HG02678 (cell line): ENCODE results near the gene HLA-DQB2.
"Not testable (repeated sequence)": the region's sequence is repeated elsewhere in the genome, so short reads cannot be mapped to it uniquely, and the experiment has no call there.

Experiments used
- ATAC-seq: cut with Tn5 transposase; IDR thresholded peaks from one replicate; pipeline ENCODE4 v1.9.1; 2021; ENCODE audit warnings: mild to moderate bottlenecking, moderate library complexity; ENCODE audit not compliant: unreplicated experiment

HLA-DQB2 gene

GRCh38 chr6:32763421-32763820 is at the start of gene HLA-DQB2:
Gene HLA-DQB2, minus strand, starts transcription at chr6:32763532. Its CDS starts 62 bp downstream, at chr6:32763470.
- no peak for ATAC-seq

DNA sequence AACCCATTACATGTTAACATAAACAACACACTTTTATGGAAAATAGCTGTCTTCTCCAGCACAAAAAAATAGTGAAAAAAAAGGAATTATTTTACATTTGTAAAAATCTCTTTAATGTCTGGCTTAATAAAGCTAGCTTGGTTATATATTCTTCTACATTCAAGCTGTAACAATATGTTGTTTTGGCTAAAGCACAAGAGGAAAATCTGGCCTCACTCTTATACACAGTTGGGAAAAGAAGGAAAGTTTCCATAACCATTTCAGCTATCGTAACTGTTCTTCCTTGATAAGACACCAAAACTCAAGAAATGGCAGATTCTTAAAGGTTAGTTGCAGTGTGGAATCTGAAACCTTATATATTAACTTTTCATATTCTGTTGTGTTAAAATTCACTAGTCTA is 45.8 kb upstream of the HLA-DQB2 start:
- no peak for ATAC-seq

GRCh38 chr6:32807020-32807580 is 43.8 kb upstream of the HLA-DQB2 start:
- ATAC-seq = no peak

- ATAC-seq = not testable (repeated sequence)
These were observed 42.1 kb upstream of the HLA-DQB2 start for GRCh38 chr6:32805404-32805803.

- ATAC-seq = no peak
These were observed 40.1 kb upstream of the HLA-DQB2 start for GRCh38 chr6:32803416-32803815.

GRCh38 chr6:32799740-32800139 is 36.4 kb upstream of the HLA-DQB2 start:
- no peak for ATAC-seq

- no peak for ATAC-seq
These were observed 35.8 kb upstream of the HLA-DQB2 start for GRCh38 chr6:32799168-32799567.

GRCh38 chr6:32796848-32797776 is 33.8 kb upstream of the HLA-DQB2 start:
- ATAC-seq = no peak

DNA sequence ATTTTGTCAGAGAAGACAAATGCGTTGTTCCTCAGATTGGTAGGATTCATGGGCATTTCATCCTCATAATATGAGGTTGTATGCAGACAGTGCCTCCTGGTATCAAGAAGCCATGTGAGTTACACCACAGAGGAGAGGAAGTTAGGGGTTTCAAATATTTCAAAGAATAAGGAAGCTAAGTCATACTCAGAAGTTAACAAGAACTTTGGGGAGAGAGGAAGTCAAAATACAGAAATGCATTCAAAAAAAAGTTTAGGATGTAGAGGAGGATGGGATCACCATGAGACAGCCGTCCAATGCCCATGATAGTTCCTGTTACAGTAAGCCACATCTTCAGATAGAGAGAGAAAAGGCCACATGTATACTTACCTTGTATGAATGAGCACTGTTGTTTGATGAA is 31.2 kb upstream of the HLA-DQB2 start:
- no peak for ATAC-seq

- no peak for ATAC-seq
These were observed 29.6 kb upstream of the HLA-DQB2 start for GRCh38 chr6:32792901-32793435.

- no peak for ATAC-seq
These were observed 27.0 kb upstream of the HLA-DQB2 start for GRCh38 chr6:32790306-32790705.

DNA sequence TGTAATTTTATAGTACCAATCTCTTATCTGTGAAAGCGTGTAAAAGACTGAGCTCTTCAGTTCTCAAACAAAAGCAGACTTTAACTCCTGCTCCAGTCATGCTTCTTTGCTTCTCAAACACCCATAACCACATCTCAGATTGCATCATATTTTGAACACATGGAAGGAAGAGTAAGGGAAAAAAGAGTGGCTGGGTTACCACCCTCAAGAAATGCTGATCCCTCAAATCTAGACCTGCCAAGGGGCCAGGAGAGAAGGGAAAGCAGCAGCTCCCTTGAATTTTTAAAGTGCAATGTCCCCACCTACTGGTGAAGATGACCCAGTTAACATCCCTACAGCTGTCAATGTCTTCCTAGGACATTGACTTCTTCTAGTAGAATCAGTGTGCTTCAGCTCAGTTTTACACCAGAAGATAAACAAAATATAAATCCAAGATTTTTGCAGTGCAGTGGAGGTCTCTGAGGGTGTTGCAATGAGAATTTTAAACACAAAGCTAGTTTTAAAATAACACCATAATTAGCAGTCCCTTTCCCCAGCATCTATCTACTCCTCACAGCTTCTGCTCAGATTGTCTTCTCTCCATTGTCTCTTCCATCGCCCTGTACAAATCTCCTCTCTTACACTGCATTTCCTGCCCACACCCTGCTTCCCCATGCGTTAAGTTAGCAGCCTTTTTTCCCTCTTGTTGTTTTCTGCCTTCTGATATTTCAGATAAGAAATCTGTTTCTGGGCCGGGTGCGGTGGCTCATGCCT is 22.6 kb upstream of the HLA-DQB2 start:
- ATAC-seq = no peak

DNA sequence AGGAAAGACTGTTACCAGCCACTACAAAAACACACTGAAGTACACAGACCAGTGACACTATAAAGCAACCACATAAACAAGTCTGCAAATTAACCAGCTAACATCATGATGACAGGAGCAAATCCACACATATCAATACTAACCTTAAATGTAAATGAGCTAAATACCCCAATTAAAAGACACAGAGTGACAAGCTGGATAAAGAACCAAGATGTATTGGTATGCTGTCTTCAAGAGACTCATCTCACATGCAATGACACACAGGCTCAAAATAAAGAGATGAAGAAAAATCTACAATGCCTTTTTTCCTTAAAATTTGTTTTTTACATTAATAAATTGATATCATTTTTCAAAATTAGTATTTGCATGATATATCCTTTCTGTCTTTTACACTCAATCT is 19.6 kb upstream of the HLA-DQB2 start:
- ATAC-seq = not testable (repeated sequence)

DNA sequence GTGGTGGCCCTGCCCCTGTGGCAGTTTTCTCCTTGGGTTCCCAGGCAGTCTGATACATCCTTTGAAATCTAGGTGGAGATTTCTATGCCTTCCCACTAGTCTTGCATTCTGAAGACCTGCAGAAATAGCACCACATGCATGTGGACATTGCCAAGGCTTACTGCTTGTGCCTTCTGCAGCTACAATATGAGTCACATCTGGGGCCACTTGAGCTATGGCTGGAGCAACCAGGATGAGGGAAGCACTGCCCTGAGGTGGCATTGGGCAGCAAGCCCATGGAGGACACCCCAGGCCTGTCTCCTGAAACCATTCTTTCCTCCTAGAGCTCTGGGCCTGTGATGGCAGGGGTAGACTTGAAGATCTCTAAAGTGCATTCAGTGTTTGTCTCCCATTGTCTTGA is 15.7 kb upstream of the HLA-DQB2 start:
- ATAC-seq = no peak

DNA sequence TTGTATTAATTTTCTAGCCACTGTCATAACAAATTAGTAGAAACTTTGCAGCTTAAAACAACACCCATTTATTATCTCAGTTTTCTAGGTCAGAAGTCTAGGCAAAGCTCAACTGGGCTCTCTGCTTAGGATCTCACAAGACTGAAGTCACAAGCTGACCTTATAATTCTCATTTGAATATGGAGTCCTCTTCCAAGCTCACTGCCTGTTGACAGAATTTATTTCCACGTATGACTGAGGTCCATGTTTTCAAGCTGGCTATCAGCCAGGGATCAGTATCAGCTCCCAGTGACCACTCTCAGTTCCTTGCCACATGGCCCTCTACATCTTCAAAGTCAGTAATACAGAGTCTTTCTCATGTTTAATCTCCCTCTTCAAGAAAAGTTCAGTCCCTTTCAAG is 11.7 kb upstream of the HLA-DQB2 start:
- no peak for ATAC-seq

GRCh38 chr6:32774426-32774825 is 11.1 kb upstream of the HLA-DQB2 start:
- no peak for ATAC-seq

- no peak for ATAC-seq
These were observed 9.3 kb upstream of the HLA-DQB2 start for GRCh38 chr6:32772656-32773055.

- ATAC-seq = no peak
These were observed 716 bp upstream of the HLA-DQB2 start for GRCh38 chr6:32764048-32764447.

DNA sequence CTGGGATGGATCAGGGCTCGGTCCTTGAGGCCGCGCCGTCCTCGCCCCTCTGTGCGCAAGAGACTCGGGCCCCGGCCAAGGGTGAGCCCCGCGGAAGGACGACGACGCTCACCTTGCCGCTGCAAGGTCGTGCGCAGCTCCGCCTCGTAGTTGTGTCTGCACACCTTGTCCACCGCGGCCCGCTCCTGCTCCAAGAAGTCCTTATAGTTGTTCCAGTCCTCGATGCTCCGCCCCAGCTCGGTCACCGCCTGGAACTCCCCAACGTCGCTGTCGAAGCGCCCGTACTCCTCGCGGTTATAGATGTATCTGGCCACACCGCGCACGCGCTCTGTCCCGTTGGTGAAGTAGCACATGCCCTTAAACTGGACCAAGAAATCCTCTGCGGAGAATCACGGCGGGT is 1.8 kb downstream of the HLA-DQB2 start:
- no peak for ATAC-seq

- no peak for ATAC-seq
These were observed 2.3 kb downstream of the HLA-DQB2 start for GRCh38 chr6:32761072-32761471.

GRCh38 chr6:32759669-32760068 is 3.7 kb downstream of the HLA-DQB2 start:
- no peak for ATAC-seq
